NB4 (cell line): ENCODE measurements around the gene GOSR2.
"Not testable (repeated sequence)": the region's sequence is repeated elsewhere in the genome, so short reads cannot be mapped to it uniquely, and the experiment has no call there.

Source experiments
- TF ChIP-seq, protein P1 (sequence below): IDR thresholded peaks from one replicate; pipeline ENCODE4 v1.5.1; 2012; ENCODE audit warnings: low read depth, low read length
- TF ChIP-seq, protein P2 (sequence below): IDR thresholded peaks from 2 replicates; pipeline ENCODE4 v1.6.1; 2011; ENCODE audit warnings: low read depth, low read length

GRCh38 chr17:46987927-46988326, 65.0 kb downstream of the GOSR2 start:
- TF ChIP-seq, protein P1, sequence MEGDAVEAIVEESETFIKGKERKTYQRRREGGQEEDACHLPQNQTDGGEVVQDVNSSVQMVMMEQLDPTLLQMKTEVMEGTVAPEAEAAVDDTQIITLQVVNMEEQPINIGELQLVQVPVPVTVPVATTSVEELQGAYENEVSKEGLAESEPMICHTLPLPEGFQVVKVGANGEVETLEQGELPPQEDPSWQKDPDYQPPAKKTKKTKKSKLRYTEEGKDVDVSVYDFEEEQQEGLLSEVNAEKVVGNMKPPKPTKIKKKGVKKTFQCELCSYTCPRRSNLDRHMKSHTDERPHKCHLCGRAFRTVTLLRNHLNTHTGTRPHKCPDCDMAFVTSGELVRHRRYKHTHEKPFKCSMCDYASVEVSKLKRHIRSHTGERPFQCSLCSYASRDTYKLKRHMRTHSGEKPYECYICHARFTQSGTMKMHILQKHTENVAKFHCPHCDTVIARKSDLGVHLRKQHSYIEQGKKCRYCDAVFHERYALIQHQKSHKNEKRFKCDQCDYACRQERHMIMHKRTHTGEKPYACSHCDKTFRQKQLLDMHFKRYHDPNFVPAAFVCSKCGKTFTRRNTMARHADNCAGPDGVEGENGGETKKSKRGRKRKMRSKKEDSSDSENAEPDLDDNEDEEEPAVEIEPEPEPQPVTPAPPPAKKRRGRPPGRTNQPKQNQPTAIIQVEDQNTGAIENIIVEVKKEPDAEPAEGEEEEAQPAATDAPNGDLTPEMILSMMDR = not testable (repeated sequence)
- TF ChIP-seq, protein P2, sequence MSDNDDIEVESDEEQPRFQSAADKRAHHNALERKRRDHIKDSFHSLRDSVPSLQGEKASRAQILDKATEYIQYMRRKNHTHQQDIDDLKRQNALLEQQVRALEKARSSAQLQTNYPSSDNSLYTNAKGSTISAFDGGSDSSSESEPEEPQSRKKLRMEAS = not testable (repeated sequence)
